HG03565 (cell line): ENCODE data around the gene LSM14A.
A peak's percentile ranks its signal among the peaks of the same experiment; 100 is the strongest.
"Not testable (repeated sequence)": the region's sequence is repeated elsewhere in the genome, so short reads cannot be mapped to it uniquely, and the experiment has no call there.

ENCODE experiments used
- ATAC-seq: cut with Tn5 transposase; IDR thresholded peaks from one replicate; pipeline ENCODE4 v1.9.1; 2021; ENCODE audit warnings: mild to moderate bottlenecking, moderate library complexity; ENCODE audit not compliant: unreplicated experiment

Gene LSM14A

DNA sequence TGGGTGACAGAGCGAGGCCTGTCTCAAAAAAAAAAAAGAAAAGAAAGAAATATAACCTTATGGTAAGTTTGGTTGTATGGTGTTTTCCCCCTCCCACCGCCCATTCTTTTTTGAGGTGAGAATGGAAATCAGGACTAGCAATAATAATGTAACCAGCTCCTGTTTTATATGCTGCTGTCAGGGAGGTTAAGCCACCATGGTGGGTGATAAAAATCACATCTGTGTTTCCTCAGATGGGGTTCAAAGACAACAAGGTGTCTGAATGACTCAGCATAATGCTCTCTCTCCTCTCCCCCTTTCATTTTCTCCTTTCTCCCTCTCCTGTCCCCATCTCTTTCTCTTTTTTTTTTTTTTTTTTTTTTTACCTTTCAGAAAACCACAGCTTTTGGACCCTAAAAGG is 53.7 kb downstream of the LSM14A start:
- ATAC-seq = no peak

- no peak for ATAC-seq
Measured at GRCh38 chr19:34228347-34228746, 56.0 kb downstream of the LSM14A start.

DNA sequence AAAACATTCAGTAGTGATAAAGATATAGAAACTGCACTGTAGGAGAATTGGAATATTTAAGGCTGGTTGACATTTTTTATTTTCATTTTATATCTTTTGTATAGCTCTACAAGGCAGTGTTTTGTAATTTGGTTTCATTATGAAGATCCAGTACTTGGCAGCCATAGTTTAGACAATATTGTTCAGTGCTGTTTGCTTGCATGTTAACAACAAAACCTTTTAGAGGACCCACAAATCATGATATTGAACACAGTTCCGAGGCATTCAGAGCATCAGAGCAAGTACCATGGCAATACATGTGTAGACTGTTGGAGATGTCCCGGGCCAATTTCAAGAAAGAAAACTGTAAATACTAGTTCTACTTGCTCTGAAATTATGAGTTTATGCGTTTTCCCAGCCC is 56.5 kb downstream of the LSM14A start:
- ATAC-seq = no peak

- no peak for ATAC-seq
Measured at GRCh38 chr19:34229721-34230120, 57.4 kb downstream of the LSM14A start.

DNA sequence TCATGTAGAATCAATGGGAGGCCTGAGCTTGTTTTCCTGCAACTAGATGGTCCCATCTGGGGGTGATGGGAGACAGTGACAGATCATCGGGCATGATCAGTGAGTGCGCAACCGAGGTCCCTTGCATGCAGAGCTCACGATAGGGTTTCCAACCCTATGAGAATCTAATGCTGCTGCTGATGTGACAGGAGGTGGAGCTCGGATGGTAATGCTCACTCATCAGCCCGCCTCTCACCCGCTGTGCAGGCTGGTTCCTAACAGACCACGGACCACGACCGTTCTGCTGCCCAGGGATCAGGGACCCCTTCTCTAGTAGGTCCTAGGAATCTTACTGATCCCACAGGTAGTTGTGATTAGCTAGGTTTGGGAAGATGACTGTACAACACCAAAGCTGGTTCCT is 58.5 kb downstream of the LSM14A start:
- ATAC-seq = no peak

DNA sequence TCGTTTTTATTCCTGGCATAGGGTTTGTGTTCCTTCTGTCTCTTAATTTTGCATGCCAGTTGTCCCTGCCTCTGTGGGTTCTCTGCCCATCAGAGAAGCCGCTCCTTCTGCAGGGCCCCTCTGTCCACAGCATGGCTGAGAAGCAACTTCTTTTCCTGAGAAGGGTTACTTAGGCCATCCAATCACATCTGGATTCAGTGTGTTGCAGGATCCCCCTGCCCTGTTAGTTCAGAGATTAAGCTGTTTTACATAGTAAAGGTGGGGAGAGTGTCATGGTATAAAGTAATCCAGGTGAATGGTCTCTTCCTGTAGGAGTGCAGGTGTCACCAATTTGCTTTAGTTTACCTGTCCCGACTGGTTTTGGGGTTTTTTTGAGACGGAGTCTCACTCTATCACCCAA is 59.1 kb downstream of the LSM14A start:
- no peak for ATAC-seq

DNA sequence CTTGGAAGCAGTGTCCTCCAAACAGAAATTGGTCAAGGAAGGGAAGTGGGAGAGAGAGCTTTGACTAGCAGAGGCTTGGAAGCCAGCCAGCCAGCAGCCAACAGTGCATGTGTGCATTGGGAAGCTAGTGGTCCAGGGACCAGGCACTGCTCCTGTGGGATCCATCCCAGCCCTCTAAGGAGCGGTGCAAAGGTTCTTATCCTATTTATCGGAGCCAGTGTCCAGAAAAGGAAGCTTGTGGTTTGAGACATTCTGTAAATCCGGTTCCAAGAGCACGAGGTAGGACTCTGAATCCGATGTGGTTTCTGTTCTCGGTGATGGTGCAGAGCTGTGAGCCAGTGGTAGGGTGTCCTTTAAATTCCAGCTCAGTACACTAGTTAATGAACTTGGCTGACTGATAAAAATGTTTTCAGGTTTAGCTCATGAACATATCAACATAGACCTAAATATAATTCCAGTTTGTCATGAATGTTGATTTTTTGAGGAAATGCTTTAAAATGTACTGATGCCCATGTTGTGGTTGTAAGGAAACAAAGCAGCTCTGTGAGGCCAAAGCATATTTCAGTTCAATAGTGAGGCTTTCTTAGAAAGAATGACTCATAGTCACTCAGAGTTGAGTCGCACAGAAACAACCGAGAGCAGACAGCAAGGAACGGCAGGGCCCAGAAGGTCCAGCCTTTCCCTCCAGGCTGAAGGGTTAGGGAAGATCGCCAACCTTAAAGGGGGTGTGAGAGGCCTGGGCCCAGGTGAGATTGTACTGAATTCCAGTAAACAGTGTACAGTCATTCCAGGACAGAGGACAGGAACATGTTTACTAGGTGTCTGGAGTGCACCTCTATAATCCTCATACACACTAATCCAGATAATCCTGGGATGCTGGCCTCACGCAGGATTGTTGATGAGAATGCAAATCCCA is 60.5 kb downstream of the LSM14A start:
- ATAC-seq = peak; percentile 64

DNA sequence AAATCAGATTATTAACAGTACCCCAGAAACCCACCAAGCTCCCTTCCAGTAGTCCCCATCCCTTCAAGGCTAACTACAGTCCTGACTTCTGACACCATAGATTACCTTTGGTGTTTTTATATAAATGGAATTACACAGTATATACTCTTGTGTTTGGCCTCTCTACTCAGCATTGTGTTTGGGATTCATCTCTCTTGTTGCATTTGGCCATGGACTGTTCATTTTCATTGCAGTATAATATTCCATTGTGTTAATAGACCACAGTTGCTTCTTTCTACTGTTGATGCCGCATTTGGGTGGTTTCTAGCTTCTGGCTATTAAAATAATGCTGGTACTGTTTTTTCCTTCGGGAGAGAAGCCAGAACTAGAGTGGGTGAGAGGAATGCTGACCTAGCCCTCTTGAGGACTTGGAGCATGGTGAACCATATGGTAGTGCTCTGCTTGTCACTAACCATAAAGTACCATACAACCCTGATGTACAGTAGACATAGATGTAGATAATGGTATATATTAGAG is 63.2 kb downstream of the LSM14A start:
- no peak for ATAC-seq

- no peak for ATAC-seq
Measured at GRCh38 chr19:34236035-34236987, 64.0 kb downstream of the LSM14A start.

DNA sequence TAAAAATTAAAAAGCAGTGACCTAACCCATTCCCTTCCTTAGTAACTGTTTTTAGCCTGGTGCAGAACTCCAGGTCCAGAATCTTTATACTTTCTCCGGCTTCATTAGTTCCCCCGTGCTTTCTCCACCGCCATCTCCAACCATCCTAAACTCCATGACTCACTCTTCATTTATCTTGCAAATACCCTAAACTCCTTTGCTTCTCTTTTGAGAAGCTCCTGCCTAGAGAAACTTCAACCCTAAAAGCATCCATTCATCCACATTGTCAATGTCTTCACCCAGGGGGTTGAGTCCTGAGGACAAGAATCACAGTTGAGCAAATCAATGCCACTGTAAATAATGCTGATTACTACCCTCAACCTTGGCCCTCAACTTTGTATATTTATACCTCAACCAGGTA is 65.0 kb downstream of the LSM14A start:
- no peak for ATAC-seq

- no peak for ATAC-seq
Measured at GRCh38 chr19:34237939-34238338, 65.6 kb downstream of the LSM14A start.

DNA sequence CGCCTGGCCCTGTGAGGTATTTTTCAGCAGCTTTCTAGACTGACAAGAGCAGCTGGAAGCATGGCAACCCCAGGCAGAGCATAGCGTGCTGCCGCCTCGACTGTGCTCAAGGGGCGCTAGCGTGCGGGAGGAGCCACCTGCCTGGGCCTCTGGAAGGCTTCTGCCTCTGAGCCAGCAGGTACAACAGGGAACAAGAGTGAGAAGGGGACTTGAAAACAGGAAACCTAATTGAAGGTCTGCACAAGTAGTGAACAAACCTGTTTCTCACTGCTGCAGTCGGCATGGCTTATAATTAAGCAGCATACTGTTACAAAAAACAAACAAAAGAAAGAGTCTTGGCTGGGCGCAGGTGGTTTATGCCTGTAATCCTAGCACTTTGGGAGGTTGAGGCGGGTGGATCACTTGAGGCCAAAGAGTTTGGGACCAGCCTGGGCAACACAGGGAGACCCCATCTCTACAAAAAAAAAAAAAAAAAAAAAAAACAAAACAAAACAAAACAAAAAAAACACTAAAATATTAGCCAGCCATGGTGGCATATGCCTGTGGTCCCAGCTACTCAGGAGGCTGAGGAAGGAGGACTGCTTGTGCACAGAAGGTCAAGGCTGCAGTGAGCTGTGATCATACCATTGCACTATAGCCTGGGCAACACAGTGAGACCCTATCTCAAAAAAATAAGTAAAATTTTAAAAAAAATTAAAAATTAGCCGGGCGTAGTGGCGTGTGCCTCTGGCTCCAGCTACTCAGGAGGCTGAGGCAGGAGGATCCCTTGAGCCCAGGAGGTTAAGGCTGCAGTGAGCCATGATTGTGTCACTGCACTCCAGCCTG is 69.4 kb downstream of the LSM14A start:
- no peak for ATAC-seq

- ATAC-seq = not testable (repeated sequence)
Measured at GRCh38 chr19:34243138-34243875, 71.0 kb downstream of the LSM14A start.

- ATAC-seq = no peak
Measured at GRCh38 chr19:34243876-34244578, 71.7 kb downstream of the LSM14A start.

DNA sequence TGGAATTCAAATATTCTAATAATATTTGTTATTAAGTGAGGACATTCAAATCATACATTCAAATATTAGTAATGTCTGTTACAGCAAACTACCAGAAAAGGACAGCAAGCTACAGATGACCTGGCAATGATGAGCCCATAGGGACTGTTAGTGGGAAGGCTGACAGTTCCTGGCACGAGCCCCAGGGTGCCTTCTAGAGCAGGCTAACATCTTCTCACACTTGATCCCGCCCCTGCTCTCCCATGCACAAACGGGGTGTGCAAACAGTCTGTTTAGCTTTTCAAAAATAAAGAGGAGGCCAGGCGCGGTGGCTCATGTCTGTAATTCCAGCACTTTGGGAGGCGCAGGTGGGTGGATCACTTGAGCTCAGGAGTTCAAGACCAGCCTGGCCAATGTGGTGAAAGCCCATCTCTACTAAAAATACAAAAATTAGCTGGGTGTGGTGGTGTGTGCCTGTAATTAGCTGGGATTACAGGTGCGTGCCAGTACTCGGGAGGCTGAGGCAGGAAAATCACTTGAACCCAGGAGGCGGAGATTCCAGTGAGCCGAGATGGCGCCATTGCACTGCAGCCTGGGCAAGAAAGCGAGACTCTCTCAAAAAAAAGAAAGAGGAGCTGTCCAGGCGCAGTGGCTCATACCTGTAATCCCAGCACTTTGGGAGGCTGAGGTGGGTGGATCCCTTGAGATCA is 72.5 kb downstream of the LSM14A start:
- ATAC-seq = no peak

GRCh38 chr19:34246340-34246739 is 74.0 kb downstream of the LSM14A start:
- no peak for ATAC-seq

DNA sequence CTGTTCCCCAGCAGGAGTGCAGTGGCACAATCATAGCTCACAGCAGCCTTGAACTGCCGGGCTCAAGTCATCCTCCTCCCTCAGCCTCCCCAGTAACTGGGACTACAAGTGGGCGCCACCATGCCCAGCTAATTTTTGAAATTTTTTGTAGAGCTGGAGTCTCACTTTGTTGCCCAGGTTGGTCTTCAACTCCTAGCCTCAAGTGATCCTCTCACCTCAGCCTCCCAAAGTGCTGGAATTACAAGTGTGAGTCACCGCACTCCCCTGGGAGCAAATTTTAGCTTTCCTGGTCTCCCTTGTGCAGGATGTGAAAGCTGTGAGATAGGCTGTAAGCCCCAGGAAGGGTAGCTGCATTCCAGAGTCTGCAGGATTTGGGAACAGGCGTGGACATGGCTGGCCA is 76.6 kb downstream of the LSM14A start:
- no peak for ATAC-seq

- ATAC-seq = not testable (repeated sequence)
Measured at GRCh38 chr19:34253167-34253566, 80.9 kb downstream of the LSM14A start.

- not testable (repeated sequence) for ATAC-seq
Measured at GRCh38 chr19:34253681-34254045, 81.4 kb downstream of the LSM14A start.
